GM21825 (cell line): ENCODE results near the gene USH1G.
A peak's percentile ranks its signal among the peaks of the same experiment; 100 is the strongest.
"Not testable (repeated sequence)": the region's sequence is repeated elsewhere in the genome, so short reads cannot be mapped to it uniquely, and the experiment has no call there.

Experiments
- ATAC-seq: cut with Tn5 transposase; IDR thresholded peaks from one replicate; pipeline ENCODE4 v1.9.1; 2021; ENCODE audit warnings: mild to moderate bottlenecking, moderate library complexity; ENCODE audit not compliant: unreplicated experiment

The USH1G gene

DNA sequence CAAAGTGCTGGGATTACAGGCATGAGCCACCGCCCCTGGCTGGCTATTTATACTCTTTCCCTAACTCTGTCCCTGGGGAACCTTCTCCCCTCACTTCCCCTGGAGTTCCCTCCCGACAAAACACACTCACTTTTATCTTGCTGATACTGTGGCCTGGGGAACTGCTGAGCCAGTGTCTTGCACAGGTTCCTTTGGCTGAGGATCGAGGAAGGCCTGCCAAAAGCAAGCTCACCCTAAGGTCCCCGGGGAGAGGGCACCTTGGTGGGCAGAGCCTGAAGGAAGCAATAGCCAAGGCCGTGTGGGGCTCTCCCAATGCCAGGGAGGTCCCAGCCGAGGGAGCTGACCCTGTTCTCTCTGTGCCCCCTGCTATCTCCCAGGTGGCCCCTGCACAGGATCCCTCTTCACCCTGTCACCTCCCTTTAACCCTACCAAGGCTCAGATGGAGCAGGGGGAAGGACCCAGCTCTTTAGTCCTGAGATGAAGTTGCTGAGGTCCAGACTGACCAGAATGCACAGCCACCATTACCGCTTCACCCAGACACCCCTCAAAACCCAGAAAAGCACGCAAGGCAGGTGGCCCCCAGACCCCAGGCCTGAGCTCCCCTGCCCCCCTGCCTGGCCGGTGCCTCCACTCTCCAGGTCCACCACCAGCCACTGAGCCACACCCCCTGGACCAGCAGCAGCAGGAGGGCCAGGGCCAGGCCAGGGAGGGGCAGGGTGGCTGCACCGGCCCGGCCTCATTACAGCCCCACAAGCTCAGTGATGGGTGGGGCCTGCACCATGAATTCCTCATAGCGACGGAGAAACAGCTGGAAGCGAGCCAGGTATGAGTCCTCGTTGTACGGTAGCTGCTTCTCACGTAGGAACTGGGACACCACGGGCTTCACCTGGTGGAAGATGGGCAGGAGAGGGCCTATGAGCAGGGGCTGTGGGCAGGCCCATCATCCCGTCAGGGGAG is 45.2 kb downstream of the USH1G start:
- ATAC-seq: no peak

DNA sequence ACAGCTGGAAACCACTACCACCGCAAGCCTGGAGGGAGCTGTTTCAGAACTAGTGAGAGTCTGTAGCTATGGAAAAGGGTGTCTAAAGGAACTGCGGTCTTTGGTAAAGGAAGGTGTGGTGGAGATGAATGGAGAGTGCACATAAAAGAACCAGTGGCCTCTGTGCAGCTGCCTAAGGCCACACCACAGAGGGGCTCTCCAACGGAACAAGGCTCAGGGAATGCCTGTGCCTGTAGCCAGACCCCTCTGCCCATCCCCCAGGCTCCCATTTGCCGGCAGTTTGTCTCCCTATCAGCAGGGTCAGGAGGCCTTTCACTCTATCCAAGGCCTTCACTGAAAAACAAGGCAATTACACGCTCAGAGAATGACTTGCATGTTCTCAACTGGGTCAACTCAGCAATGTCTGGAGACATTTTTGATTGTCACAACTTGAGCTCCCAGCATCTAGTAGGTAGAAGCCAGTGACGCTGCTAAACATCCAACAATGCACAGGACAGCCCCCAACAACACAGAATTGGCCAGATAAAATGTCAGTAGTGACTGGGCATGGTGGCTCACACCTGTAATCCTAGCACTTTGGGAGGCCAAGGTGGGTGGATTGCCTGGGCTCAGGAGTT is 47.0 kb downstream of the USH1G start:
- no peak for ATAC-seq

DNA sequence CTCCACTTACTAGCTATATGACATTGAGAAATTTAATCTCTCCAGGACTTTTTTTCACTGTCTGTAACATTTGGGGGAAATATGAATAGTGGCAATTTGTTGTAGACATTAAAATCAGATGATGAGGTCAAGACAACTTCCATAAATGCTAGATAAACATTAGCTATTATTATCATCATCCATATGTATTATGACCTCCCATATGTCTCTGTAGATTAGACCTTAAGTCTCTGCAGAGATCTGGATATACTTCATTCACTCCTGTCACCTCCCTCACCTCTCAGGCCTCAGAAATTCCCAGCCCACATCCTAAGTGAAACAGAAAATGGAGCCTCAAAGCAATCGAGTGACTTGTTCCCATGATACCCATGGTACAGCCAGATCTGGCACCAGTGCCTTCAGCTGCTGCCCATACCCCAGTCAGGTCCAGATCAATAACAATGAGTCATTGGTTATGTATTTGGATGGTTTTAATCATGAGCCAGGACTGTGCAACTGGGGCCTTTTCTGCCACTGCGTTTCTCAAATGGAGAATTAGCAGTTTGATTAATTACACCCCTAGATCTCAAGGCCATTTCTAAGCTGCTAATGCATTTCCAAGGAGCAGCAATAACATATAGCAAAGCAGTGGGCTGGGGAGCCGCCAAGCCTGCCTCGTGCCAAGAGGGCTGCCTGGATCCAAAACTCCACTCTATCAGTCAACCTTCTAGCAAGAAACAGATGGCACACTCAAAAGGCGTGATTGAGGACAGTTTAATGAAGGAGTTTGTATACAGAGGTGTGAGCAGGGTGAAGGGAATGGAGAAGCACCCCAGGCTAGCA is 47.7 kb downstream of the USH1G start:
- no peak for ATAC-seq

DNA sequence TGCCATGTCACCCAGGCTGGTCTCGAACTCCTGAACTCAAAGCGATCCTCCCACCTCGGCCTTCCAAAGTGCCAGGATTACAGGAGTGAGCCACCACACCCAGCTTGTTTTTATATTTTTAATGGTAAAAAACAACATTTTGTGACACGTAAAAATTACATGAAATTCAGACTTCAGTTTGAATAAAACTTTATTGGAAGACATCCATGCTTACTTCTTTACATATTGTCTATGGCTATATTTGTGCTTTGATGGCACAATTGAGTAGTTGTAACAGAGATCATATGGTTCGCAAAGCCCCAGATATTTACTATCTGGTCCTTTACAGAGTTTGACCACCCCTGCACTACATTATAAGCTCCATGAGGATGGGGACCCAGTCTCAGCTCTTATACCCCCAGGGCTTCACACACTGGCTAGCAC is 48.4 kb downstream of the USH1G start:
- ATAC-seq: no peak

DNA sequence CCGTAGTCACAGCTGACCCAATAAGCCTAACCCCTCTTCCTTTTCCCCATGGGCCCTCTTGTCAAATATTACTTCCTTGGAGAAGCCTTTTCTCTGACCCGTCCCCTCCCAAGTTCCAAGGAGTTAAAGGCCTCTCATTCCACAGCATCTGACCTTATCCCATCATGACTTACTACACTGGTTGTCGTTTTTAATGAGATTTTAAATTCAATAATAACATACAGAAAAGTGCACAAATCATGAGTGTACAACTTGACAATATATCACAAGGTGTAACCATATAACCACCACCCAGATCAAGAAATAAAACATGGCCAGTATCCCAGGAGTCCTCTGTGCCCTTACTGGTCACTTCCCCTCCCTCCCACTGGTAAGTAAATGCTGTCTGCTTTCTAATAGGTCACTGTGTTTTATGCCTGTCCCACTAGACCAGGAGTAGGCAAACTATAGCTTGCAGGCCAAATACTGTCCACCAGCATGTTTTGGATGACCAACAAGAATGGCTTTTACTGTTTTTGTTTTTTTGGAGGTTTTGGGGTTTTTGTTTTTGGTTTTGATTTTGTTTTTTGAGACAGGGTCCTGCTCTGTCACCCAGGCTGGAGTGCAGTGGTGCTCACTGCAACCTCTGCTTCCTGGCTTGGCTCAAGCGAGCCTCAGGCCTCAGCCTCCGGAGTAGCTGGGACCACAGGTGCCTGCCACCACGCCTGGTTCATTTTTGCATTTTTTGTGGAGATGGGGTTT is 49.0 kb downstream of the USH1G start:
- ATAC-seq: no peak

DNA sequence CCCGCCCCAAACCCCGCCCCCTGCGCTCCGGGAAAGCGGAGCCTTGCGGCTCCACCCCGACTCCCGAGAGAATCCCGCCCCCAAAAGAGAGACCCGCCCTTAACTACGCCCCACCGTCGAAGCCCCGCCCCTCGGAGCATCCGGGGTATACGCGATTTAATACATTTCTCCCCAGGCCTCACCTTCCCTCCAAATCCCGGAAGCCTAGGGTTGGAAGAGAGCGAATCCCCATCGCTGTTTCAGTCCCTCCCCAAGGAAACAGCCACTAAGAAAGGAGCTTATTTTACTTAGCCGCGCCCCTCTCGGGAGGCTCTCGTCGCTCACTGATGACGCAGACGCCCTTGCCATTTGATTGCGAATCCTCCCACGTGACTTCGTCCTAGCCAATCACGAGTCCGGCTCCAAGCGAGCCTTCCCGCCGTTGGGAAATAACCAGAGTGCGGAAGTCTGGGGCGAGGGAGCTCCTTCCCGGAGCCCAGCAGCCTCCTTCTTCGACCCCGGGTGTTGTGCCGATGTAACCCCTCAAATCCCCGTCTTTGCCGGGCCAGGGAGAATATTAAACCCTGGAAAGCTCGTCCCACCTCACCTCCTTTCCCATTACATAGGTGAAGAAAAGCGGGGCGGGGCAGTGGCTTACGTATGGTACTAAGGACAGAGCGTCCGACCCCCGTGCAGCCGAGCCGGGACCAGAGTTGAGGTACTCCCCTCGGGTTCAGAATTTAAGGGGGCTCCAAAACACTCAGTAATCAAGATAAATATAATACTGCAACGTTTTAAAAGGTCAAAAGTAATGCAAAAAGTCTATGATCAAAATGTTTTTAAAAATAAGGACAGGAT is 49.8 kb downstream of the USH1G start:
- ATAC-seq: peak; percentile 80

DNA sequence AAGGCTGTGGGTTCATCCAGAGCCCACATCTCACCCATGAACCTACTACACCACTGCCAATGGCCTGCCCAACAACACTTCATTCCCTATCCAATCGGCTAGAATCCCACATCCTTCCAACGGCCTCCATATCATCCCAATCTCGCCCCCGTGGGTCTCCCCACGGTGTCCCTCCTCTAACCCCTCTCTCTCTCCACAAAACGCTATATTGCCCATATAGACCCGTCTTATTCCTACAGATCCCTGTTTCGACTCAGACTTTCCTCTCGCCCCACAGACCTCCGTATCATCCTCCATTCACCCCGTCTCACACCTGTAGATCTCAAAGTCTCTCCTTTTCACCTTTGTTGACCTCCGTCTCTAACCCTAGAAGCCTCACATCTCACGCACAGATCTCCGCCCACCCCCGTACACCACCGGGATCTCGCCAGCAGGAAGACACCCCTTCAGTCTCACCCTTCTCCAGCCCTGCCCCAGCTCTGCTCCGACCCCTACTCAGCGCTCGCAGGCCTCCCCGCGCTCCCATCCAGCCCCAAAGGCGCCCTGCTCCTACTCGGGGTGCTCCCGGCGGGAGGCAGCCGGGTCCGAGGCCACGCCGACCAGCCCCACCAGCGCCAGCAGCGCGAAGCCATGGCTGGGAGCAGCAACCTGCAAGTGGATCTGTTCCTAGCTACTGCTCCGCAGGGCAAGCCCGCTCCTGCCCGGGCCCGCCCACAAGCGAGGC is 50.6 kb downstream of the USH1G start, which contains the start of gene FDXR:
TSS of gene FDXR (minus strand) at position 682 of the 724 bp plus-strand sequence. CDS start at position 632, 50 bp downstream.
- peak; percentile 14 for ATAC-seq

DNA sequence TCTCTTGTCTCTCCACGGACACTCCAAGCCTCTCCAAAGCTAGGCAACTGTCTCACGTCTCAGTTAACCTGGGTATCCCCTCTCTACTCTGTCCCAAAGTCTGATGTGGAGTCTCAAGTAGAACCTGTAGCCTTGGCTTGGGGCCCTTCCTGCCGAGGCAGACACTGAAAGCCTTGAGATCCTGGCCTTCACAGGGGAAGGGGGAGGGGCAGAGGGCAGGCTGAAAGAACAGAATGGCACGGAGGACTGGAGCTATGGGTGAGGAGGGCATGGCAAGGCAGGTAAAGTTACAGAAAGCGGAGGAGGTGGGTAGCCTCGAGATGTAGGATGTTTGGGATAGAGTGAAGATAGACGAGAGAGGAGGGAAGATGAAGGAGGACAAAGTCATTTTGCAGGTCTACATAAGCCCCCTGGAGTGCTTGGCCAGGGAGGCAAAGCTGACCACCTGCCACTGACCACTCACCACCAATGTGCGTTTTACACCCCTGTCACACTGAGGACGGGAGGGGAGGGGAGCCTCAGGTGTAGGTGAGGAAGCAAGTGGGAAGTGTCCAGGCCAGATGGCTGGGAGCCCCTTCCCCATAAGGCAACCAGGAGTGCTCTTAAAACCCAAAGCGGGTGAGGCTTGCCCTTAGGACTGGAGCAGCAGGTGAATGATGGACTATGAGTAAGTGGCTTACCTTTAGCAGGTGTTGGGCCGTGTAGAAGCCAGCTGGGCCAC is 51.5 kb downstream of the USH1G start:
- no peak for ATAC-seq

DNA sequence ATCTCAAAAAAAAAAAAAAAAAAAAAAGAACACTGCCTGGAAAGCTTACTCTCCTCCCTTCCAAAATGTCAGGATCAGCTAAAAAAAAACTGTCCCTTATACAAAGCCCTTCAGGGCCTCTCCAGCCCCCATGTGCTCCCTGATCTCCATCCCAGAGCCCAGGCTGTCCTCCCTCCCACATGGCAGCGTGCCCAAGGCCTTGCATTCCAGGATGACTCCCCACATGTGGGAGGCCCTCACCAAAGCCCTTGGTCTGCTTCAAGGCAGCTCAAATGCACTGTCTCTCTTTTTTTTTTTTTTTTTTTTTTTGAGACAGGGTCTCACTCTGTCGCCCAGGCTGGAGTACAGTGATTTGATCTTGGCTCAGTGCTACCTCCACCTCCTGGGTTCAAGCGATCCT is 52.5 kb downstream of the USH1G start:
- ATAC-seq: no peak

DNA sequence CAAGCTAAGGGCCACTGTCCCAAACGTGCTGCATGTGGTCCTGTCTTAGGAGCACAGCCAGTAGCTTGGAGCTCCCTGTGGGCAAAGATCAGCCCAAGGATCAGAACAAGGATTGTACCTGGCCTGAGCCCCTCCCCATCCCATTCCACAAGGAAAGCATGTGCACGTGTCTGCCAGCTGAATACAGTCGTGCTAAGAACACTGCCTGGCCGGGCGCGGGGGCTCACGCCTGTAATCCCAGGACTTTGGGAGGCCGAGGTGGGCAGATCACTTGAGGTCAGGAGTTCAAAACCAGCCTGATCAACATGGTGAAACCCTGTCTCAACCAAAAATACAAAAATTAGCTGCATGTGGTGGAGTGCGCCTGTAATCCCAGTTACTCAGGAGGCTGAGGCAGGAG is 53.0 kb downstream of the USH1G start:
- ATAC-seq: not testable (repeated sequence)

DNA sequence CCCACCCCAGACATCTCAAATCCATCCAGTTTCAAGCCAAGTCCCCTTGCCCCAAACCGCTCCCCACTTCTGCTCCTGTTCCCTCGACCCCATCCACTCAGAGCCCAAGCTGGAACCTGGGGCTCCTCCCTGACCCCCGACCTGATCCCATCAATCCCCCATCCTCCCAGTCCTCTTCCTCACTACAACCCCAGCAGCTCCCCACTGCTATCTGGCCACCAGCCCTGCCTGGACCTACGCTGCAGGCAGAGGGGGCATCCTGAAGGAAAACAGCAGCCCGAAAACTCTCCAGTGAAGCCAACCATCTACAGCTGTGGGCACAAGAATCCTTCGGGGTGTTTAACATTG is 54.2 kb downstream of the USH1G start:
- no peak for ATAC-seq

DNA sequence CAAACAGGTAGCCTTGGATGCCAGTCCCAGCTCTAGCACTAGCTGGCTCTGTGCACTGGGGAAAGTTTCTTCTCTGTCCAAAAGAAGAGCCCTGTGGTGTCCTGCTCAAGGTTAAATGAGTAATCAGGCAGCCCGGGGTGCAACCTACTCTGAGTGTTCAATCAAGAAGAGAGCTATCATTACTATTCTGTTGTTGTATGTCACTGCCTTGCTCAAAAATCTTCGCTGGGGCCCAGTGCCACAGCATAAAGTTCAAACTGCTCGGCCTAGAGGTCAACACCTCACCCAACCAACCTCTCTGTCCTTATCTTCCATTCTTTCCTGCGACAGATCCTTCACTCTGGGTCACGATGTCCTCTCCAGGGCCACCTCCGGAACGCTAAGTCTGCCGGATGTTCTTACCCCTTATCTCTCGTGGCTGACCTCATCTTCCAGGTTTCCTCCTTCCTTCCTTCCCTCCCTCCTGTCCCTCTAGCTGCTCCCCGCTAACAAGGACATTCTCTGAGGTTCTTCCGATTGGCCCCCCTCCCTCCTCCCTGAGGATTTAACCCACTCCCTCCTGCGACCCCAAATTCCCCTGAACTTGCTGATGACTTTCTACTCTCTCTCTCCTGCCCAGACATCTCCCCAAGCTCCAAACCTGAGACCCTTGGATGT is 54.7 kb downstream of the USH1G start:
- ATAC-seq: no peak

DNA sequence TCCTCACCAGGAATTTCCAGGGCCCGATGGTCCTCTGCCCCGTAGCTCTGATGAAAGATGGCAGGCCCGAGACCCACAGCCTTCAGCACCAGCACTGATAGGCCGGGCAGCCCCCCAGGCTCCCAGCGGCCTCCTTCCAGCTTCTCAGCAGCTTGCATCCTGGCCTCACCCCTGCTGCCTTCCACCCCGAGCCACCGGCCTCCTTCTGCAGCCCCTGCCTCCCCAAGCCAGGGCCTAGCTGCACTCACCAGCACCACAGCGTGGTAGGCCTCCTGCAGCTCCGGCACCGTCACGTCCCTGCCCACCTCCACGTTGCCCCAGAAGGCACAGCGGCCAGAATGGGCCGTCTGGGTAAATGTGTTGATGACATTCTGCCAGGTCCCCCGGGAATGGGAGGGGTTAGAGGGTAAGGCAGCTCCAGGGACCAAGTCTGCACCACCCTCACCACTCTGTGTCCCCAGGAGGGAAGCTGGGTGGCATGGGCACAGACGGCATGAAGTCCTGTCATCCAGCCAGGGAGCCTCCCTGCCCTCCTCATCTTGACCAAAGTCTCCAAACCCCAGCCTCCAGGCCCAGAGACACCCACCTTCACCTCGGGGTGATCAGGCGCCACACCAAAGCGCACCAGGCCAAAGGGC is 56.7 kb downstream of the USH1G start:
- no peak for ATAC-seq
